Suppressor macrophage treated with lipopolysaccharide for 1 hour (primary cell): ENCODE data around the gene FANCE.
A peak's percentile ranks its signal among the peaks of the same experiment; 100 is the strongest.

Experiments used
- DNase-seq, 3 donors: peaks; one replicate each; pipeline ENCODE4 v3.0.0-alpha.2; 2020 to 2022

The FANCE gene

GRCh38 chr6:35468980-35469750, 17.0 kb downstream of the FANCE start:
- peak in 1 of 3 donors; percentile 28 for DNase-seq

- no peak for DNase-seq
Measured at GRCh38 chr6:35469751-35470662, 17.9 kb downstream of the FANCE start.

DNA sequence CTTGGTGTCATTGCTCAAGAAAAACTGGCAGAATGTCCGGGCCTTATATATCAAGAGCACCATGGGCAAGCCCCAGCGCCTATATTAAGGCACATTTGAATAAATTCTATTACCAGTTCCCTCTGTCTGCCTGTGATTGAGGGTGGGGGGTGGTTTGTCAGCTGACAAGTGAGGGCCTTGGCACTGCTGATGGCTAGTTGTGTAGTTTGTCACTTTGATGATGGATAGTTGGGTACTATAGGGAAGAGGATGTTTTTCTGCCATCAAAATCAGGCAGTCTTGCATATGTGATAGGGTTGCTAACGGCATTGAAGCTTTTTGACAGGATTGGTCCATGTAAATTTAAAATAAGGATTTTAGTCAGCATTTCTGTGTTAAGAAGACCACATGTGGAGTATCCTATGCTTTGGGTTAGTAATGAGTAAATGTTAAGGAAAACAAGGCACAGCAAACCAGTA, 18.6 kb downstream of the FANCE start:
- no peak for DNase-seq

- DNase-seq = no peak
Measured at GRCh38 chr6:35471836-35472345, 19.8 kb downstream of the FANCE start.

- DNase-seq = no peak
Measured at GRCh38 chr6:35473075-35473849, 21.1 kb downstream of the FANCE start.

DNA sequence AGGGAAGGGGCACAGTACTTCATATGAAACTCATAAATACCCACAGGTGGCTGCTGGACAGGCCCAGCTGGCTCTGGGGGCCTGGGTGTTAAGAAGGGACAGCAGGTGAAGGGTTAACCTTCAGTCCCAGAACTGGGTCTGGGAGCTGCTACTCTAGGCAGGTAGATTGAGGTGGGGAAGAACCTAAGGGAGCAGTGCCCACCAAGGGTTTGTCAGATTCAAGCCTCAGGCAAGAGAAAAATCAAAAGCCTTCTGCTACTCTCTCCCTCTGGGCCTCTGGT, 21.7 kb downstream of the FANCE start:
- no peak for DNase-seq

- DNase-seq = no peak
Measured at GRCh38 chr6:35474131-35474941, 22.2 kb downstream of the FANCE start.

GRCh38 chr6:35474942-35475570, 22.9 kb downstream of the FANCE start:
- DNase-seq = no peak

DNA sequence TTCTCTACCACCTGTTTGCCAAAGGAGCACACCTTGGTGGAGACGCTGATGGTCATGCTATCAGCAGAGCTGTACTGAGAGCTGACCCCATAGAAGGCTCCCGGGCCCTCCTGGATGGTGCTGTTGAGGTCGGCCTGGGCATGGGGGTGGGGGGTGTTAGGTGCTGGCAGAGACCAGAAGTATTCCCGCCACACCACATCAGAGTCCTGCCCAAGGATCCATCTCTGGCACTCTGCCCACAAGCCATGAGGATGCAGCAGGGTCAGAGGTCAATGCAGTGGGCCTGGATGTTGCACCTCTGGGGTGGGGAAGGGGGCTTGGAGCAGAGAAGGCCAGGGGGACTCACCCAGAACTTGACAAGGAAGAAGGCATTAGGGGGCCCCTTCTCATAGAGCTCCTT, 23.4 kb downstream of the FANCE start:
- no peak for DNase-seq

- no peak for DNase-seq
Measured at GRCh38 chr6:35476004-35476403, 23.9 kb downstream of the FANCE start.

DNA sequence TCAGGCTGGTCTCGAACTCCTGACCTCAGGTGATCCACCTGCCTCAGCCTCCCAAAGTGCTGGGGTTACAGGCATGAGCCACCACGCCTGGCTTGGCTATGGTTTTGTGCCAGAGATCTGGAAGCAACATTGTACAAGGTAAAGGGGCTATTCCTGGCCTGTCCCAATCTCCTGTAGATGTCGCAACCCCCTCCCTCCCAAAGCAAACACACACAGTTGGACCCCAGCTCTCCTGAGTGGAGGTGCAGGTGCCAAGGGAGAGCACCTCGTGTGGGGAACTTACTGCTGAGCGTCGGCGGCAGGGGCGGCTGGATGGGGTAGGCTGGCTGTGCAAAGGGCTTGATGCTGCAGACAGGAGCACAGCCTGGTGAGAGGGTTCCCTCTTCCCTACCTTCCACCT, 24.9 kb downstream of the FANCE start:
- DNase-seq = no peak

DNA sequence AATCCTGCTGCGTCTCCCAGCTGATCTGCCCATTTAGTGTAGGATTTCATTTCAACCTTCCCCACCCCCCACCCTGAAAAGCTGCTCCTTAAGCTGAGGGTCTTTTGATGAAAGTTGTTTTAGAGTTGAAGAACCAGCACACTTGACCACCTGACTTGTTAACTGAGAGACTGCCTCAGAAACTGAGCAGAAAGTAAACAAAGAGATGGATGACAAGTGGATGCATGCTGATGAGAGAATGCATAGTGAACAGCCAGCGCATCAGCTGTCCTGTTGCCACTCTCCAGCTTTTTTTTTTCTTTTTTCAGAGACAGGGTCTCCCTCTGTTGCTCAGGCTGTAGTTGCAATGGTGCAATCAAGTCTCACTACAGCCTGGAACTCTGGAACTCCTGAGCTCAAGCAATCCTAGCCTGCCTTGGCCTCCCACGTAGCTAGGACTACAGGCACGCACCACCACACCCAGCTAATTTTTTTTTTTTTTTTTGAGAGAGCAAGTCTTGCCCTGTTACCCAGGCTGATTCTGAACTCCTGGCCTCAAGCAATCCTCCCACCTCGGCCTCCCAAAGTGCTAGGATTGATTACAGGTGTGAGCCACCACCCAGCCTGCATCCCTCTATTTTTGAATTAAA, 25.5 kb downstream of the FANCE start:
- no peak for DNase-seq

GRCh38 chr6:35478259-35478658, 26.1 kb downstream of the FANCE start:
- DNase-seq = no peak

DNA sequence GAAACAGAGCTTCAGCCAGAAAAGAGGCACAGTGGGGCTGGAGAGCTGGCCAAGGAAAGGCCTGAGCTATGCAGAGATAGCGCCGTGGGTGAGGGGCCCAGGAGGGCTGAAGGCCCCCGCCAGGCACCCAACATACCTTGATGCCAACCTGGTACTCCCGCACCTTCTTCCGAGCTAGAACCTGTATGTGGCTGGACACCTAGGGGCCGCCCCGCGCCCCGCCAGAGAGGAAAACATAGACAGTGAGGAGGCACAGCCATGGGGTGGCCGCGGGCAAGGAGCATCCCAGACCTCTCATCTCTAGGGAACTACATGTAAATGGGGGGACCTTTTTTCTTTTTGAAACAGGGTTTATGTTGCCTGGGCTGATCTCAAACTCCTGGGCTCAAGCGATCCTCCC, 28.0 kb downstream of the FANCE start:
- DNase-seq = no peak

- DNase-seq = no peak
Measured at GRCh38 chr6:35481226-35481625, 29.1 kb downstream of the FANCE start.

DNA sequence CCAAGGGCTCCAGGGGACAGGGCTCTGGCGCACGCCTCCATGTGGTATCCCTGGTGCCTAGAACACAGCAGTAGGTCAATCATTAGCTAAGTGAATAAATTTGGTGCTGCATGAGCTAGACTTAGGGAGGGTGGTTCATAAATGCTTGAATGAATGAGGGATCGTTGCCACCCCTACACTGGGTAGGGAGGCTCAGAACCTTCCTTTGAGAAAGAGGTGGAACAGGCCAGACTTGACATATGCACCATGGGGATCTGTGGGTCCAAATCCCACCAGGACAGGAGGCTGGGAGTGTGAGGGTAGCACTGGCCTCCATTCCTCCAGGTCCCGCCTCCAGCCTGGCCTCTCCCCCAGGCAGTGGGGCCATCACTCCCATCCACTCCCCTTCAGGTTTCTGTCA, 30.9 kb downstream of the FANCE start:
- no peak for DNase-seq

DNA sequence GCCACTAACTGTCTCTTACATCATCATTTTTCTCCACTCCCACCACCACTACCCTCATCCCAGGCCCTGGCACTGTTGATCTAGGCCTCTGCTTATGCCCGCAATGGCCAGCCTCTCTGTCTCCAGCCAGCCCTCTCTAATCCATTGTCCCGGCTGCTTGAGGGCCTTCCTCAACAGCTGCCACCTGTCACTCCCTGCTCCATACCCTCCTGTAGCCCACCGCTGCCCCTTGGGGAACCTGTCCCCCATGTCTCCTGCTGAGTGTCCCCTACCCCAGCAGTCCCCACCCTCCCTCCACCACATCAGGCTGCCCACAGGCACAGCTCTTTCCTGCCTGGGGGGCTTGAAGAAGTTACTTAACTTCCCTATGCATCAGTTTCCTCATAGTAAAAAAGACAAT, 31.4 kb downstream of the FANCE start:
- no peak for DNase-seq

DNA sequence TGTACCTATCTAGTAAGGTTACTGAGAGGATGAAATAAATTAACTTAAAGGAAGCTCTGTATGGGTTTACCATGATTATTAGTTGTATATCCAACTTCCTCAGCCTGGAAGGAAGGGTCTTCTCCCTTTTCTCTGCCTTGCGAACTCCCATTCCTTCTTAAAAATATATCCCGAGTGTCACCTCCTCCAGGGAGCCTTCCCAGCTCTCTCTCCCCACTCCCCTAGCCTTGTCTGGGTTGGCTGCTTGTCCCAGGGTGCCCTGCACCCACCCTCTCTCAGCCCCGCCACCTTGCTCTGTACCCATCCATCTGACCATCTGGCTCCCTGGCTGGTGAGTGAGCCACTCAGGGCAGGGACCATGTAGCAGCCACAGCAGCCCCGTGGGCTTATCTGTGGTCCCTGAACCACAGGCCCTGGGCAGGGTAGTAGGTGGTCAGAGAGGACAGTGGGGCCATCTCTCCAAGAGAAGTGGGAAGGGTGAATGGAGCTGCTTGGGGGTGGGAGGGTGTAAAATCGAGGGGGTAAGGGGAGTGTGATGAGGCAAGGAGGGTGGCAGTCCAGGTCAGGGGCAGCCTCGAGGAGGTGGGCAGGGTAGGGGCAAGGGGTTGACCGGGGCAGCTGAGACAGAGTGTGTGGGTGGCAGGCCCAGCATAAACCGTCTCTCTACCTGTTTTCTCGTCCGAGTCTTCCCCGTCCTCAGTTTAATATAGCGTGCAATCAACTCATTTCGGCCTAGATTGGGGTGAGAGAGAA, 31.9 kb downstream of the FANCE start:
- DNase-seq = no peak

- DNase-seq = peak; percentile 54 to 59 (median 59)
Measured at GRCh38 chr6:35484921-35485392, 32.8 kb downstream of the FANCE start.

GRCh38 chr6:35485402-35485877, 33.3 kb downstream of the FANCE start:
- no peak for DNase-seq
